HG03097 (cell line): ENCODE measurements around the gene YY1.
"Not testable (repeated sequence)": the region's sequence is repeated elsewhere in the genome, so short reads cannot be mapped to it uniquely, and the experiment has no call there.

Experiments
- ATAC-seq: cut with Tn5 transposase; IDR thresholded peaks from one replicate; pipeline ENCODE4 v1.9.1; 2021; ENCODE audit not compliant: unreplicated experiment, low FRiP score

The YY1 gene

DNA sequence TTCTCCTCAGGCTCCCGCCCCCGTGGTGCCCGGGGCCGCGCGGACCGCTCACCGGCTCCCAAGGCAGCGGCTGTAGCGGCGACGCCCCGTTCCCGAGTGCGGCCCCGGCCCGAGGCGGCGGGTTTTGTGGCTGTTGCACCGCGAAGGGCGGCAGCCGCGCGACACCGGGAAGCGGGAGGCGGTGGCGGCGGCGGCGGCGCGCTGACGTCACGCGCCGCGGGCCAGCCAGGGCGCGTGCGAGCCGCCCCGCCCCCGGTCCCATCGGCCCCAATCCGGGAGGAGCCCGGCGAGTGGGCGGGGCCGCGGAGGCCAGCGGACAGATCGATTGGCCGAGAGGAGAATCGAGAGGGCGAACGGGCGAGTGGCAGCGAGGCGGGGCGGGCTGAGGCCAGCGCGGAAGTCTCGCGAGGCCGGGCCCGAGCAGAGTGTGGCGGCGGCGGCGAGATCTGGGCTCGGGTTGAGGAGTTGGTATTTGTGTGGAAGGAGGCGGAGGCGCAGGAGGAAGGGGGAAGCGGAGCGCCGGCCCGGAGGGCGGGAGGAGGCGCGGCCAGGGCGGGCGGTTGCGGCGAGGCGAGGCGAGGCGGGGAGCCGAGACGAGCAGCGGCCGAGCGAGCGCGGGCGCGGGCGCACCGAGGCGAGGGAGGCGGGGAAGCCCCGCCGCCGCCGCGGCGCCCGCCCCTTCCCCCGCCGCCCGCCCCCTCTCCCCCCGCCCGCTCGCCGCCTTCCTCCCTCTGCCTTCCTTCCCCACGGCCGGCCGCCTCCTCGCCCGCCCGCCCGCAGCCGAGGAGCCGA, at the start of gene YY1:
Gene YY1 (plus strand): TSS at position 726 of the 792 bp plus-strand sequence. CDS start 101 bp downstream, outside the sequence.
- peak; percentile 81 for ATAC-seq

DNA sequence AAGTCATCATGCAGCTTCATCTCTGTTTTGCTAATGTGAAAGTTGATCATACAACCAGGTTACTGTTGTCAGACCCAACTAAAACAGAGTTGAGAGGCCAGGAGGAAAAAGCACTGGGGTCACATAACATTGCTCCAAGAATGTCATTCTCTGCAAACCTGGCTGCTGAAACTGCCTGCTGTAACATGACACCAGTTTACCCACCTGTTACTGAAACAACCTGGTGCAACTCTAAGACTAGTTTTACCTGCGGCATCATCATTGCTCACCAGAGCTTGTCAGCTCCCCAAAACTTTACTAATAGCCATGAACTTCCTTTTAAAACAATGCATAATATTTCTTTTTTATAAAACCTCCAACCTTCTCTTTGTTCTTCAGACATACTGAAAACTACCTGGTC, 48.8 kb upstream of the YY1 start:
- ATAC-seq = no peak

- ATAC-seq = no peak
Observed at GRCh38 chr14:100191584-100192249, 47.2 kb upstream of the YY1 start.

GRCh38 chr14:100192250-100192671, 46.7 kb upstream of the YY1 start:
- ATAC-seq = no peak

- ATAC-seq = peak; percentile 100
Observed at GRCh38 chr14:100192672-100193416, 46.1 kb upstream of the YY1 start.

GRCh38 chr14:100193417-100194357, 45.3 kb upstream of the YY1 start:
- ATAC-seq = no peak

DNA sequence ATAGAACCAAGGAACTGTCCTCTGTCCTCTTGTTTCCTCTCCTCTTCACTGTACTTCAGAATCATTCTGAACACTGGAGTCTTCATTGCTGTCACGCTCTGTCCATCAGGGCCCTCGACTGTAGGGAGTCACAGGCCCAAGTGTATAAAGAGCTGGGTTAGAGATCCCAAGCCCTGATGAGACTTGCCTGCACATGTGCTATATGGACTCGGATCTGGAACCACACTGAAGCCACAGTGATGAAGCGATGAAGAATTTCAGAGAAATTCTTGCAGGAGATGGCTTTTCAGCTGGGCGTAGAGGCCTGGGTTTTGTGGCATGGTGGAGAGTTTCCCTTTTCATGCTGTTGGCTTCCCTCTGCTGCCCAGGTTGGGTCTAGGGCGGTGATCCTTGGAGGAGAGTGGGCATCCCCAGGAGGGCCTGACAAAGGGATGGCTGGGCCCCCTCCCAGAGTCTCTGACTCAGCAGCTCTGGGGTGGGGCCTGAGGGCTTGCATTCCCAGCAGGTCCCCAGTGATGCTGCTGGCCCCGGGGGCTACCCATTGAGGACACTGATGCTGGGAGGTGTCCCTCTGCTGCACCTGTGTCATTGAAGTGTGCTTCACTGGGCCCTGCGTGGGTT, 39.6 kb upstream of the YY1 start:
- ATAC-seq = no peak

GRCh38 chr14:100200311-100200710, 38.6 kb upstream of the YY1 start:
- ATAC-seq = no peak

DNA sequence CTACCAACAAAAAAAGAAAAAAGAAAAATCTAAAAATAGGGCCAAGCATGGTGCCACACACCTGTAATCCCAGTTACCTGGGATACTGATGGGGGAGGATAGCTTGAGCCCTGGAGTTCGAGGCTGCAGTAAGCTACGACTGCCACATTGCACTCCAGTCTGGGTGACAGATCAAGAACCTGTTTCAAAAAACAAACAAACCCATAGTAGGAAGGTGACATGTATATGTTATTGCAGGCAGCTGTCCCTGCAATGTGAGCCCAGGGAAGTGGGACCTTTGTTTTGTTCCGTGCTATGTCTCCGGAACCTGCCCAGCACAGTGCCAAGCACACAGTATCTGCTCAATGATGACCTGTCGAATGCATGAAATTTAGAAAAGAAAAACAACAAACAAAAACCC, 37.2 kb upstream of the YY1 start:
- ATAC-seq = no peak

- no peak for ATAC-seq
Observed at GRCh38 chr14:100202712-100203111, 36.2 kb upstream of the YY1 start.

GRCh38 chr14:100203146-100203545, 35.8 kb upstream of the YY1 start:
- ATAC-seq = no peak

- no peak for ATAC-seq
Observed at GRCh38 chr14:100203962-100204834, 34.7 kb upstream of the YY1 start.

GRCh38 chr14:100204835-100205167, 34.1 kb upstream of the YY1 start:
- not testable (repeated sequence) for ATAC-seq

DNA sequence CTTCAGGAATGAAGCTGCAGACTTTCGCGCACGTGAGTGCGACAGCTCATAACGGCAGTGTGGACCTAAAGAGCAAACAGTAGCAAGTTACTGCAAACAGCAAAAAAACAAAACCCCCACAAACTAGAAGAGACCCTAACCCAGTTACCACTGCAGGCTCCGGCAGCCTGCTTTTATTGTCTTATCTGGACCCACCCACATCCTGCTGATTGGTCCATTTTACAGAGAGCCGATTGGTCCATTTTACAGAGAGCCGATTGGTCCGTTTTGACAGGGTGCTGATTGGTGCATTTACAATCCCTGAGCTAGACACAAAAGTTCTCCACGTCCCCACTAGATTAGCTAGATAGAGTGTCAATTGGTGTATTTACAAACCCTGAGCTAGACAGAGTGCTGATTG, 31.4 kb upstream of the YY1 start:
- not testable (repeated sequence) for ATAC-seq

- ATAC-seq = not testable (repeated sequence)
Observed at GRCh38 chr14:100208136-100208535, 30.8 kb upstream of the YY1 start.

- ATAC-seq = no peak
Observed at GRCh38 chr14:100211366-100211765, 27.6 kb upstream of the YY1 start.

GRCh38 chr14:100211893-100212292, 27.1 kb upstream of the YY1 start:
- no peak for ATAC-seq

DNA sequence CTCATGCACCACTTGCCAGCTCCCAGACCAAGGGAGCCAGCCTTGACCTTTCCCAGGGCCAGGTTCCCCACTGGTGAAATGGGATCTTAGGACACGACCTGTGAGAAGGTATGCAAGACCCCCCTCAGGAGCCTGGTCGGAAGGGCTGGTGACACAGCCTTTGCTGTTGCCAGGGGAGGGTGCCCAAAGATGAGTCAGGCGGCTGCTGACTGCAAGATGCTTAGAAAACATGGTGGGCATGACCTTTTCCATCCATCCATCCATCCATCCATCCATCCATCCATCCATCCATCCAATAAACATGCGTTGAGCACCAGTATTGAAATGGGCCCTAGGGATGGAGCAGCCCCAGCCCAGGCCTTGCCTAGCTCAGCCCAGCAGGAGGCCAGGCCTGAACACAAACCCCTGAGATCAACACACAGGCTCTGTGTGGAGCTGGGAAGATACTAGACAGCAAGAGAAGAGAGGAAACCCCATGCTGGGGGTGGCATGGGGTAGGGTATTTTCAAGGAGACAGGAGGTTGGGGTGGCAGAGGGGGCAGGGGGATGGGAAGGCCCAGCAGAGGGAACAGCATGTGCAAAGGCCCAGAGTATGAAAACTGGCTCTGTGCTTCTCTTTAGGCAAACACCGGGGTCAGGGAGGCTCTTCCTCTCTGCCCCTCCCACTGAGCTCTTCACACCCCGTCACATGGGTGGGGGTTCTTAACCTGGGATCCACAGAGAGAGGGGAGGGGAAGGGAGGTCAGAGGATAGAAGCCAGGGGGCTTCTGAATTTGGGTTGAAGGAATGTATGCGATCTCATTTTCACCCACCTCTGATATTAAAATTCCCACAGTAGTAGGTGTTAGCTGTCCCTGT, 26.2 kb upstream of the YY1 start:
- ATAC-seq = no peak
